H9 (cell line): Measurements from ENCODE around the gene OR51M1. TPM values are rescaled to one million over a fixed set of nuclear protein-coding genes. Genes with fewer than 3 reads are reported as not detected.

ENCODE experiments used
- DNase-seq: peaks from one replicate; pipeline ENCODE4 v3.0.0-alpha.2; 2017
- H2AFZ ChIP-seq: one replicate; pipeline ENCODE4 v1.6.1; 2013; ENCODE audit warnings: mild to moderate bottlenecking, low read length, control low read depth, moderate library complexity
- H2AK5ac ChIP-seq: 2 replicates; pipeline ENCODE4 v1.6.1; 2013; ENCODE audit warnings: low read length, control low read depth, mixed read lengths; ENCODE audit not compliant: insufficient read length
- H2BK120ac ChIP-seq: one replicate; pipeline ENCODE4 v1.6.1; 2013; ENCODE audit warnings: low read depth, mild to moderate bottlenecking, low read length, control low read depth, inconsistent platforms; ENCODE audit not compliant: poor library complexity, severe bottlenecking
- H2BK12ac ChIP-seq: 2 replicates; pipeline ENCODE4 v1.6.1; 2013; ENCODE audit warnings: low read length, control low read depth, mixed read lengths, low read depth; ENCODE audit not compliant: insufficient read length
- H2BK15ac ChIP-seq: 2 replicates; pipeline ENCODE4 v1.6.1; 2013; ENCODE audit warnings: low read depth, low read length, control low read depth
- H2BK20ac ChIP-seq: one replicate; pipeline ENCODE4 v1.6.1; 2013; ENCODE audit warnings: low read depth, mild to moderate bottlenecking, low read length, control low read depth, inconsistent platforms; ENCODE audit not compliant: poor library complexity, severe bottlenecking
- H2BK5ac ChIP-seq: 2 replicates; pipeline ENCODE4 v1.6.1; 2013; ENCODE audit warnings: low read length, control low read depth, mixed read lengths; ENCODE audit not compliant: insufficient read length
- H3K14ac ChIP-seq: 2 replicates; pipeline ENCODE4 v1.6.1; 2013; ENCODE audit warnings: low read length, control low read depth; ENCODE audit not compliant: insufficient read depth
- H3K18ac ChIP-seq: 2 replicates; pipeline ENCODE4 v1.6.1; 2013; ENCODE audit warnings: low read depth, mild to moderate bottlenecking, mixed read lengths, low read length, control low read depth; ENCODE audit not compliant: insufficient read length
- H3K23ac ChIP-seq: 2 replicates; pipeline ENCODE4 v1.6.1; 2013; ENCODE audit warnings: low read length, control low read depth, mixed read lengths, low read depth; ENCODE audit not compliant: insufficient read length
- H3K23me2 ChIP-seq: 2 replicates; pipeline ENCODE4 v1.6.1; 2013; ENCODE audit warnings: low read depth, mild to moderate bottlenecking, mixed read lengths, low read length, control low read depth; ENCODE audit not compliant: insufficient read length, poor library complexity, severe bottlenecking
- H3K27ac ChIP-seq: 2 replicates; pipeline ENCODE4 v1.5.1; 2013; ENCODE audit warnings: low read length, control low read depth, mixed read lengths, low read depth; ENCODE audit not compliant: insufficient read length
- H3K27me3 ChIP-seq: 2 replicates; pipeline ENCODE4 v1.6.1; 2013; ENCODE audit warnings: low read length, control low read depth, inconsistent platforms; ENCODE audit not compliant: insufficient read depth
- H3K4ac ChIP-seq: 2 replicates; pipeline ENCODE4 v1.6.1; 2013; ENCODE audit warnings: low read depth, mild to moderate bottlenecking, control low read depth, inconsistent platforms, low read length, moderate library complexity
- H3K4me1 ChIP-seq: 2 replicates; pipeline ENCODE4 v1.6.1; 2013; ENCODE audit warnings: low read length, control low read depth, inconsistent platforms; ENCODE audit not compliant: insufficient read depth
- H3K4me2 ChIP-seq: 2 replicates; pipeline ENCODE4 v1.6.1; 2013; ENCODE audit warnings: low read length, control low read depth, mixed read lengths; ENCODE audit not compliant: insufficient read length, insufficient read depth
- H3K56ac ChIP-seq: 2 replicates; pipeline ENCODE4 v1.6.1; 2013; ENCODE audit warnings: low read depth, mild to moderate bottlenecking, mixed read lengths, low read length, control low read depth; ENCODE audit not compliant: insufficient read length
- H3K79me1 ChIP-seq: 2 replicates; pipeline ENCODE4 v1.6.1; 2013; ENCODE audit warnings: low read depth, mild to moderate bottlenecking, moderate library complexity, low read length, control low read depth, inconsistent platforms; ENCODE audit not compliant: insufficient read depth, poor library complexity, severe bottlenecking
- H3K79me2 ChIP-seq: 2 replicates; pipeline ENCODE4 v1.6.1; 2013; ENCODE audit warnings: low read length, control low read depth, inconsistent platforms; ENCODE audit not compliant: insufficient read depth
- H3K9ac ChIP-seq: 2 replicates; pipeline ENCODE4 v1.6.1; 2013; ENCODE audit warnings: low read length, control low read depth, mixed read lengths; ENCODE audit not compliant: insufficient read length; ENCODE audit errors: extremely low read depth
- H3K9me3 ChIP-seq: one replicate; pipeline ENCODE4 v1.6.1; 2013; ENCODE audit warnings: low read depth, low read length, inconsistent platforms; ENCODE audit not compliant: control insufficient read depth
- H3T11ph ChIP-seq: one replicate; pipeline ENCODE4 v1.6.1; 2013; ENCODE audit warnings: mild to moderate bottlenecking, low read length, control low read depth, inconsistent platforms
- H4K20me1 ChIP-seq: one replicate; pipeline ENCODE4 v1.6.1; 2013; ENCODE audit not compliant: control insufficient read depth, insufficient read length, insufficient read depth
- H4K5ac ChIP-seq: 2 replicates; pipeline ENCODE4 v1.6.1; 2013; ENCODE audit warnings: low read depth, mild to moderate bottlenecking, mixed read lengths, low read length, control low read depth; ENCODE audit not compliant: insufficient read length
- H4K8ac ChIP-seq: replicated peaks from 2 replicates; pipeline ENCODE4 v1.6.1; 2013; ENCODE audit warnings: low read length, control low read depth, mixed read lengths, low read depth; ENCODE audit not compliant: insufficient read length
- H4K91ac ChIP-seq: 2 replicates; pipeline ENCODE4 v1.6.1; 2013; ENCODE audit warnings: low read depth, mild to moderate bottlenecking, moderate library complexity, mixed read lengths, low read length, control low read depth; ENCODE audit not compliant: insufficient read length
- H3K27ac Mint-ChIP-seq, 3 experiments: 2 replicates in 2 of 3; 3 replicates in 1 of 3; pipeline ENCODE4 v1.8.0; 2020 to 2021; ENCODE audit warnings: mixed read lengths in 3 of 3, mild to moderate bottlenecking in 1 of 3, moderate library complexity in 1 of 3
- H3K27me3 Mint-ChIP-seq: 2 replicates; pipeline ENCODE4 v1.8.0; 2021; ENCODE audit warnings: low read depth, mild to moderate bottlenecking, moderate library complexity, mixed read lengths
- H3K36me3 Mint-ChIP-seq, 3 experiments: 2 replicates in 2 of 3; 3 replicates in 1 of 3; pipeline ENCODE4 v1.8.0; 2020 to 2021; ENCODE audit warnings: low read depth in 3 of 3, mixed read lengths in 3 of 3; ENCODE audit not compliant: insufficient read depth in 1 of 3
- H3K4me1 Mint-ChIP-seq, 2 experiments: 2 replicates each; pipeline ENCODE4 v1.8.0; 2020; ENCODE audit warnings: mixed read lengths in 2 of 2
- H3K4me3 Mint-ChIP-seq, 2 experiments: 2 replicates in 1 of 2; 3 replicates in 1 of 2; pipeline ENCODE4 v1.8.0; 2020 to 2021; ENCODE audit warnings: mild to moderate bottlenecking in 2 of 2, mixed read lengths in 2 of 2, moderate library complexity in 1 of 2
- H3K9me3 Mint-ChIP-seq, 2 experiments: 2 replicates in 1 of 2; 3 replicates in 1 of 2; pipeline ENCODE4 v1.8.0; 2020; ENCODE audit warnings: mild to moderate bottlenecking in 2 of 2, mixed read lengths in 2 of 2, moderate library complexity in 1 of 2
- WGBS: extraction: QIAGEN DNeasy Blood & Tissue Kit; methylation state at CpG from one replicate; pipeline ENCODE4 v1.1.7; 2013; ENCODE audit warnings: missing lambda C conversion rate, low lambda C conversion rate, mixed read lengths; ENCODE audit not compliant: insufficient read length; ENCODE audit errors: extremely low coverage; 5-methylcytosine and 5-hydroxymethylcytosine counted together
- total RNA-seq: library from RNA; stranded (reverse); gene quantifications from 2 replicates; pipeline ENCODE4 v1.2.1, GENCODE V29; 2021
- TF ChIP-seq, protein P1 (sequence below): fragments of 200-600 bp; sonication (generic); conservative IDR thresholded peaks from 3 replicates; pipeline ENCODE4 v1.8.0; 2021; ENCODE audit warnings: antibody characterized with exemption, mild to moderate bottlenecking

The OR51M1 gene
- total RNA-seq, 1 experiment from 2014 or later: not detected

GRCh38 chr11:5390210-5390609 lies 6.6 kb downstream of the OR51M1 start:
- no peaks in the 10 kb centered on the region for H3K4me1 Mint-ChIP-seq
- Histone ChIP-seq H2BK12ac (no peak overlapping the region), H2AK5ac (no peak overlapping the region), H3K27ac (no peak overlapping the region), H3K9ac (no peak overlapping the region), H4K20me1 (no peaks in the 10 kb centered on the region), H2BK15ac (no peak overlapping the region), H3K18ac (no peak overlapping the region), H3K23ac (no peak overlapping the region), H3K4me1 (peaks cover 2% of the 10 kb centered on the region; the same call in 1 of the 2 replicates), H3K23me2 (no peaks in the 10 kb centered on the region), H3K27me3 (no peaks in the 10 kb centered on the region), H3K4me2 (no peak overlapping the region), H2BK20ac (no peak overlapping the region), H2BK120ac (no peak overlapping the region), H3T11ph (no peak overlapping the region), H2AFZ (no peak overlapping the region), H2BK5ac (no peak overlapping the region), H4K5ac (no peak overlapping the region), H3K79me2 (no peaks in the 10 kb centered on the region), H4K8ac (no peak overlapping the region), H4K91ac (no peak overlapping the region), H3K9me3 (no peaks in the 10 kb centered on the region), H3K79me1 (no peaks in the 10 kb centered on the region), H3K14ac (no peak overlapping the region), H3K4ac (no peak overlapping the region), H3K56ac (no peak overlapping the region)
- no peaks in the 10 kb centered on the region for H3K36me3 Mint-ChIP-seq
- no peak overlapping the region for H3K27ac Mint-ChIP-seq
- no peaks in the 10 kb centered on the region for H3K9me3 Mint-ChIP-seq
- H3K27me3 Mint-ChIP-seq: peaks cover 3% of the 10 kb centered on the region; the same call in 1 of the 2 replicates
- whole genome bisulfite sequencing: no CpG with 5 or more reads among the region's 2 CpGs
- H3K4me3 Mint-ChIP-seq: no peak overlapping the region
- TF ChIP-seq, protein P1, sequence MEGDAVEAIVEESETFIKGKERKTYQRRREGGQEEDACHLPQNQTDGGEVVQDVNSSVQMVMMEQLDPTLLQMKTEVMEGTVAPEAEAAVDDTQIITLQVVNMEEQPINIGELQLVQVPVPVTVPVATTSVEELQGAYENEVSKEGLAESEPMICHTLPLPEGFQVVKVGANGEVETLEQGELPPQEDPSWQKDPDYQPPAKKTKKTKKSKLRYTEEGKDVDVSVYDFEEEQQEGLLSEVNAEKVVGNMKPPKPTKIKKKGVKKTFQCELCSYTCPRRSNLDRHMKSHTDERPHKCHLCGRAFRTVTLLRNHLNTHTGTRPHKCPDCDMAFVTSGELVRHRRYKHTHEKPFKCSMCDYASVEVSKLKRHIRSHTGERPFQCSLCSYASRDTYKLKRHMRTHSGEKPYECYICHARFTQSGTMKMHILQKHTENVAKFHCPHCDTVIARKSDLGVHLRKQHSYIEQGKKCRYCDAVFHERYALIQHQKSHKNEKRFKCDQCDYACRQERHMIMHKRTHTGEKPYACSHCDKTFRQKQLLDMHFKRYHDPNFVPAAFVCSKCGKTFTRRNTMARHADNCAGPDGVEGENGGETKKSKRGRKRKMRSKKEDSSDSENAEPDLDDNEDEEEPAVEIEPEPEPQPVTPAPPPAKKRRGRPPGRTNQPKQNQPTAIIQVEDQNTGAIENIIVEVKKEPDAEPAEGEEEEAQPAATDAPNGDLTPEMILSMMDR: peak; percentile 54
- no peak for DNase-seq
